ENCODE measurements around the gene EYA2. TPM values are rescaled to one million over a fixed set of nuclear protein-coding genes. Genes with fewer than 3 reads are reported as not detected.

EYA2 gene
- total and polyA plus RNA-seq, 2 of the 4 experiments (the other 2 are of a cell fraction), result 2.3 to 5.4 TPM

- Histone ChIP-seq H4K20me1 (ENCODE audit: insufficient read depth, low read length) (no peaks in the 10 kb centered on the region), H3K14ac (replicated peaks; ENCODE audit: low read depth, low read length) (no peak overlapping the region), H3K9me1 (ENCODE audit: insufficient read depth, low read length) (peaks cover 20% of the 10 kb centered on the region), H2BK15ac (ENCODE audit: low read depth, low read length) (peak overlapping the region; percentile 60; the same call in 1 of the 3 replicates), H4K5ac (ENCODE audit: low read depth, low read length) (no peak overlapping the region), H2BK20ac (ENCODE audit: low read depth, low read length) (peak overlapping the region; percentile 63; the same call in 1 of the 2 replicates), H4K91ac (ENCODE audit: insufficient read depth, low read depth, low read length) (no peak overlapping the region), H3K4me1 (ENCODE audit: control insufficient read depth, insufficient read depth, low read length) (peaks cover 16% of the 10 kb centered on the region), H3K9me3 (ENCODE audit: control insufficient read depth, insufficient read depth, low read length) (no peaks in the 10 kb centered on the region), H3K79me1 (ENCODE audit: low read depth in 1 of 2, low read length in 2 of 2) (peaks cover 0 to 5% of the 10 kb centered on the region in 2 experiments; a peak in 2 of 4 replicates), H3K4me3 (ENCODE audit: insufficient read depth, low read depth, low read length) (no peak overlapping the region), H3K56ac (ENCODE audit: extremely low read depth, insufficient read depth, low read length) (no peak overlapping the region), H3K18ac (ENCODE audit: low read depth, low read length) (no peak overlapping the region), H3K23ac (ENCODE audit: low read depth, low read length) (no peak overlapping the region), H2AK9ac (replicated peaks; ENCODE audit: low read depth, low read length, poor library complexity) (no peak overlapping the region), H3K4me2 (ENCODE audit: low read depth, low read length) (no peak overlapping the region), H4K8ac (ENCODE audit: low read depth in 2 of 2, low read length in 2 of 2) (no peak overlapping the region), H3K27me3 (ENCODE audit: control insufficient read depth, insufficient read depth, low read length) (no peaks in the 10 kb centered on the region), H2AFZ (replicated peaks; ENCODE audit: low read length, poor library complexity) (no peak overlapping the region), H3K4ac (ENCODE audit: low read depth, low read length) (0 out of 2 replicates have a peak overlapping the region, but pooled peaks have one; percentile 8), H3K9ac (ENCODE audit: low read depth, low read length) (no peak overlapping the region), H3K36me3 (ENCODE audit: control insufficient read depth, insufficient read depth, low read length) (no peaks in the 10 kb centered on the region), H2BK5ac (ENCODE audit: low read depth, low read length, poor library complexity, severe bottlenecking) (no peak overlapping the region), H2AK5ac (ENCODE audit: low read depth, low read length) (peak overlapping the region; percentile 63; the same call in 1 of the 2 replicates), H2BK120ac (ENCODE audit: low read depth, low read length) (peak overlapping the region; percentile 53; the same call in 1 of the 2 replicates), H3K27ac (ENCODE audit: insufficient read depth, low read length) (no peak overlapping the region)
- dilution Hi-C loops (cut with HindIII; ENCODE audit: low sequenced_read_pairs, unreplicated experiment), result no loop called here
- in situ Hi-C loops (cut with MboI; ENCODE audit: low sequenced_read_pairs), result no loop called here
- no peak for DNase-seq
- CTCF ChIA-PET, result no interaction called here
- intact Hi-C loops (cut with micrococcal nuclease), result loop anchor here (10.0 kb wide), 1 partner anchor 166 kb away; no protein-coding TSS in a partner anchor
- POLR2A ChIA-PET (ENCODE audit: unreplicated experiment), result no interaction called here
- no peak for TF ChIP-seq RAD21 (IDR thresholded peaks at IDR 0.05; ENCODE audit: low read length)
- no peak for TF ChIP-seq CHD1 (IDR thresholded peaks at IDR 0.05; ENCODE audit: low read depth, low read length)
- no peak for TF ChIP-seq MAZ (IDR thresholded peaks at IDR 0.05; ENCODE audit: borderline replicate concordance, low read depth, low read length)
- TF ChIP-seq MAFK (IDR thresholded peaks at IDR 0.05; ENCODE audit: low read depth, low read length), result no peak
- TF ChIP-seq RFX5 (IDR thresholded peaks at IDR 0.05; ENCODE audit: low read depth, low read length), result no peak
- no peak for TF ChIP-seq CTCF (conservative IDR thresholded peaks at IDR 0.05; ENCODE audit: low read depth, low read length)
- ATAC-seq (ENCODE audit: low read depth), result no peak
- whole genome bisulfite sequencing, 2 experiments (ENCODE audit: extremely low coverage in 2 of 2, insufficient read length in 1 of 2), result 92% methylated on average over 4 of the region's 10 CpGs; no CpG with 5 or more reads in 1 of the 2 experiments
- no TSS peak for BruUV-seq (replicated peaks)
These were observed 225.8 kb downstream of the EYA2 start for GRCh38 chr20:47120346-47120936.

All from IMR-90 (cell line).